Neural progenitor cell (in vitro differentiated cells): ENCODE data around the gene ADAM8.

Experiments
- CTCF ChIP-seq: fragments of 200-600 bp; sonication (generic); IDR thresholded peaks from 2 replicates; pipeline ENCODE4 v1.5.1; 2017; ENCODE audit warnings: antibody characterized with exemption, mild to moderate bottlenecking
- EZH2 ChIP-seq: fragments of 200-600 bp; sonication (generic); IDR thresholded peaks from 2 replicates; pipeline ENCODE4 v1.6.1; 2017; ENCODE audit warnings: antibody characterized with exemption, mild to moderate bottlenecking, moderate library complexity
- EZH2phosphoT487 ChIP-seq: fragments of 200-600 bp; sonication (generic); IDR thresholded peaks from 2 replicates; pipeline ENCODE4 v1.6.1; 2017; ENCODE audit warnings: antibody characterized with exemption

- TF ChIP-seq EZH2, result no peak
- TF ChIP-seq CTCF, result no peak
- no peak for TF ChIP-seq EZH2phosphoT487
Measured at GRCh38 chr10:133218891-133219290, 57.8 kb downstream of the ADAM8 start.
